ENCODE measurements around the gene RBM5. TPM values are rescaled to one million over a fixed set of nuclear protein-coding genes. Genes with fewer than 3 reads are reported as not detected.

RBM5 gene
- total and polyA plus RNA-seq, 2 donors (not counting 1 experiment from before 2014, with no cell fraction given) = 405 to 464 TPM

GRCh38 chr3:50111757-50112156 lies 23.0 kb downstream of the RBM5 start:
- no CpG with 5 or more reads among the region's 5 CpGs for WGBS (ENCODE audit: insufficient coverage)
- ATAC-seq (ENCODE audit: low read depth) = no peak
- Histone ChIP-seq H3K27ac (ENCODE audit: low read length in 2 of 2) (peak overlapping the region in 1 of 2 donors; percentile 32), H3K9me3 (ENCODE audit: control extremely low read depth in 1 of 3, control insufficient read depth in 2 of 3, insufficient read depth in 1 of 3, low read length in 2 of 3) (no peaks in the 10 kb centered on the region), H2AFZ (ENCODE audit: insufficient read depth, low read depth, low read length, poor library complexity, severe bottlenecking) (no peak overlapping the region), H3K4me2 (replicated peaks; ENCODE audit: low read depth, low read length, poor library complexity, severe bottlenecking) (no peak overlapping the region), H3K27me3 (replicated peaks in 1 of 4; ENCODE audit: control extremely low read depth in 1 of 4, control insufficient read depth in 3 of 4, insufficient read depth in 4 of 4, low read length in 3 of 4) (no peaks in the 10 kb centered on the region), H4K20me1 (ENCODE audit: control insufficient read depth, insufficient read depth, low read length, poor library complexity, severe bottlenecking) (peaks cover 50% of the 10 kb centered on the region), H3K79me2 (ENCODE audit: control insufficient read depth, insufficient read depth, low read length) (peaks cover 4% of the 10 kb centered on the region), H3K9ac (ENCODE audit: low read length) (no peak overlapping the region), H3K36me3 (replicated peaks in 1 of 2; ENCODE audit: control extremely low read depth in 1 of 2, control insufficient read depth in 1 of 2, extremely low read depth in 1 of 2, insufficient read depth in 2 of 2, low read length in 1 of 2) (peaks cover 5 to 98% of the 10 kb centered on the region in 2 experiments), H3K4me1 (ENCODE audit: control insufficient read depth in 2 of 2, insufficient read depth in 2 of 2, low read length in 2 of 2) (peaks cover 0 to 4% of the 10 kb centered on the region in 2 donors), H3K4me3 (ENCODE audit: control extremely low read depth in 1 of 5, extremely low read depth in 1 of 5, insufficient read depth in 1 of 5, low read depth in 2 of 5, low read length in 4 of 5) (no peak overlapping the region)
- intact Hi-C loops (cut with micrococcal nuclease) = no loop called here
- H3K27ac Mint-ChIP-seq = no peak overlapping the region
- DNase-seq = no peak
- H3K27me3 Mint-ChIP-seq = no peaks in the 10 kb centered on the region
- TF ChIP-seq, protein P1, sequence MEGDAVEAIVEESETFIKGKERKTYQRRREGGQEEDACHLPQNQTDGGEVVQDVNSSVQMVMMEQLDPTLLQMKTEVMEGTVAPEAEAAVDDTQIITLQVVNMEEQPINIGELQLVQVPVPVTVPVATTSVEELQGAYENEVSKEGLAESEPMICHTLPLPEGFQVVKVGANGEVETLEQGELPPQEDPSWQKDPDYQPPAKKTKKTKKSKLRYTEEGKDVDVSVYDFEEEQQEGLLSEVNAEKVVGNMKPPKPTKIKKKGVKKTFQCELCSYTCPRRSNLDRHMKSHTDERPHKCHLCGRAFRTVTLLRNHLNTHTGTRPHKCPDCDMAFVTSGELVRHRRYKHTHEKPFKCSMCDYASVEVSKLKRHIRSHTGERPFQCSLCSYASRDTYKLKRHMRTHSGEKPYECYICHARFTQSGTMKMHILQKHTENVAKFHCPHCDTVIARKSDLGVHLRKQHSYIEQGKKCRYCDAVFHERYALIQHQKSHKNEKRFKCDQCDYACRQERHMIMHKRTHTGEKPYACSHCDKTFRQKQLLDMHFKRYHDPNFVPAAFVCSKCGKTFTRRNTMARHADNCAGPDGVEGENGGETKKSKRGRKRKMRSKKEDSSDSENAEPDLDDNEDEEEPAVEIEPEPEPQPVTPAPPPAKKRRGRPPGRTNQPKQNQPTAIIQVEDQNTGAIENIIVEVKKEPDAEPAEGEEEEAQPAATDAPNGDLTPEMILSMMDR (IDR thresholded peaks at IDR 0.05) = no peak
- no peak for TF ChIP-seq EZH2 (IDR thresholded peaks at IDR 0.05; ENCODE audit: borderline replicate concordance, insufficient read depth, low read depth, low read length, poor library complexity, severe bottlenecking)
- H3K9me3 Mint-ChIP-seq (ENCODE audit: insufficient read depth) = no peaks in the 10 kb centered on the region
- H3K4me1 Mint-ChIP-seq = peaks cover 3% of the 10 kb centered on the region
- no peak overlapping the region for H3K4me3 Mint-ChIP-seq
- ChIA-PET POLR2A (interaction anchor here (0.7 kb wide), 3 partner anchors 45 to 743 kb away, joined by 3 to 9 read pairs (median 7); no protein-coding TSS in a partner anchor), CTCF (interaction anchor here (0.7 to 1.2 kb wide), 5 partner anchors 9 to 146 kb away, joined by 3 read pairs; no protein-coding TSS in a partner anchor)

- intact Hi-C loops (cut with micrococcal nuclease) = no loop called here
- H3K4me1 ChIP-seq (ENCODE audit: control insufficient read depth in 2 of 2, insufficient read depth in 2 of 2, low read length in 2 of 2) = peaks cover 0 to 4% of the 10 kb centered on the region in 2 donors
- CTCF ChIA-PET = interaction anchor here (0.7 to 1.9 kb wide), 4 partner anchors 8 to 40 kb away, joined by 3 to 8 read pairs (median 3); no protein-coding TSS in a partner anchor
- H3K4me3 ChIP-seq (ENCODE audit: control extremely low read depth in 1 of 5, extremely low read depth in 1 of 5, insufficient read depth in 1 of 5, low read depth in 2 of 5, low read length in 4 of 5) = no peak overlapping the region
- DNase-seq (no peak), ATAC-seq (ENCODE audit: low read depth) (no peak)
- Mint-ChIP-seq H3K27ac (no peak overlapping the region), H3K4me1 (peaks cover 3% of the 10 kb centered on the region), H3K9me3 (ENCODE audit: insufficient read depth) (no peaks in the 10 kb centered on the region), H3K27me3 (no peaks in the 10 kb centered on the region), H3K4me3 (no peak overlapping the region)
- TF ChIP-seq EZH2 (IDR thresholded peaks at IDR 0.05; ENCODE audit: borderline replicate concordance, insufficient read depth, low read depth, low read length, poor library complexity, severe bottlenecking) = no peak
- TF ChIP-seq, protein P1 (IDR thresholded peaks at IDR 0.05) = no peak
- no peaks in the 10 kb centered on the region for H3K27me3 ChIP-seq (replicated peaks in 1 of 4; ENCODE audit: control extremely low read depth in 1 of 4, control insufficient read depth in 3 of 4, insufficient read depth in 4 of 4, low read length in 3 of 4)
- peaks cover 2 to 98% of the 10 kb centered on the region in 2 experiments for H3K36me3 ChIP-seq (replicated peaks in 1 of 2; ENCODE audit: control extremely low read depth in 1 of 2, control insufficient read depth in 1 of 2, extremely low read depth in 1 of 2, insufficient read depth in 2 of 2, low read length in 1 of 2)
- peak overlapping the region in 1 of 2 donors; percentile 46 for H3K27ac ChIP-seq (ENCODE audit: low read length in 2 of 2)
- peaks cover 43% of the 10 kb centered on the region for H4K20me1 ChIP-seq (ENCODE audit: control insufficient read depth, insufficient read depth, low read length, poor library complexity, severe bottlenecking)
- H3K4me2 ChIP-seq (replicated peaks; ENCODE audit: low read depth, low read length, poor library complexity, severe bottlenecking) = no peak overlapping the region
- H3K79me2 ChIP-seq (ENCODE audit: control insufficient read depth, insufficient read depth, low read length) = peaks cover 4% of the 10 kb centered on the region
- H3K9me3 ChIP-seq (ENCODE audit: control extremely low read depth in 1 of 3, control insufficient read depth in 2 of 3, insufficient read depth in 1 of 3, low read length in 2 of 3) = no peaks in the 10 kb centered on the region
- POLR2A ChIA-PET = interaction anchor here (0.7 kb wide), 3 partner anchors 44 to 886 kb away, joined by 3 to 9 read pairs (median 3); no protein-coding TSS in a partner anchor
- WGBS (ENCODE audit: insufficient coverage) = 94% methylated on average over 2 of the region's 3 CpGs
- no peak overlapping the region for H2AFZ ChIP-seq (ENCODE audit: insufficient read depth, low read depth, low read length, poor library complexity, severe bottlenecking)
- no peak overlapping the region for H3K9ac ChIP-seq (ENCODE audit: low read length)
Measured at GRCh38 chr3:50112462-50112861, 23.7 kb downstream of the RBM5 start.

Data from B cell (primary cell).